OCI-M2 (cell line): ENCODE measurements around the gene ARL15.

Source experiments
- DNase-seq: peaks from one replicate; lab custom pipeline; 2025; ENCODE audit not compliant: unreplicated experiment; lab: John Stamatoyannopoulos, UW

The ARL15 gene

GRCh38 chr5:53915120-53915519, 395.3 kb downstream of the ARL15 start:
- no peak for DNase-seq

- DNase-seq, result no peak
These were observed 396.4 kb downstream of the ARL15 start for GRCh38 chr5:53913941-53914340.

GRCh38 chr5:53908757-53909156, 401.6 kb downstream of the ARL15 start:
- no peak for DNase-seq

GRCh38 chr5:53907827-53908226, 402.5 kb downstream of the ARL15 start:
- DNase-seq, result no peak

- no peak for DNase-seq
These were observed 403.6 kb downstream of the ARL15 start for GRCh38 chr5:53906736-53907135.

- DNase-seq, result no peak
These were observed 408.0 kb downstream of the ARL15 start for GRCh38 chr5:53902296-53902907.

- no peak for DNase-seq
These were observed 409.7 kb downstream of the ARL15 start for GRCh38 chr5:53900677-53901076.

GRCh38 chr5:53895091-53895683, 415.2 kb downstream of the ARL15 start:
- DNase-seq, result no peak

GRCh38 chr5:53893626-53894025, 416.7 kb downstream of the ARL15 start:
- DNase-seq, result no peak

GRCh38 chr5:53892224-53892623, 418.1 kb downstream of the ARL15 start:
- DNase-seq, result no peak

GRCh38 chr5:53891159-53891558, 419.2 kb downstream of the ARL15 start:
- DNase-seq, result no peak

- DNase-seq, result no peak
These were observed 419.9 kb downstream of the ARL15 start for GRCh38 chr5:53890490-53890889.

- no peak for DNase-seq
These were observed 425.5 kb downstream of the ARL15 start for GRCh38 chr5:53884844-53885243.

GRCh38 chr5:53884417-53884816, 426.0 kb downstream of the ARL15 start:
- no peak for DNase-seq

GRCh38 chr5:53882676-53883031, 427.7 kb downstream of the ARL15 start:
- no peak for DNase-seq

- no peak for DNase-seq
These were observed 428.2 kb downstream of the ARL15 start for GRCh38 chr5:53882006-53882675.

- DNase-seq, result no peak
These were observed 430.6 kb downstream of the ARL15 start for GRCh38 chr5:53879708-53880323.

- no peak for DNase-seq
These were observed 432.4 kb downstream of the ARL15 start for GRCh38 chr5:53878015-53878414.

GRCh38 chr5:53877243-53877642, 433.1 kb downstream of the ARL15 start:
- DNase-seq, result no peak

- DNase-seq, result no peak
These were observed 436.0 kb downstream of the ARL15 start for GRCh38 chr5:53874409-53874808.

- no peak for DNase-seq
These were observed 437.1 kb downstream of the ARL15 start for GRCh38 chr5:53873235-53873634.

GRCh38 chr5:53871775-53872174, 438.6 kb downstream of the ARL15 start:
- DNase-seq, result no peak
